CD4-positive, CD25-positive, alpha-beta regulatory T cell (primary cell): ENCODE results near the gene TTC4. TPM values are rescaled to one million over a fixed set of nuclear protein-coding genes. Genes with fewer than 3 reads are reported as not detected.
A peak's percentile ranks its signal among the peaks of the same experiment; 100 is the strongest.

Experiments used
- ATAC-seq, 2 donors: fragments of 150-1000 bp; cut with Tn5 transposase; one replicate each; pipeline ENCODE4 v1.10.0; 2021; ENCODE audit warnings: low read depth in 2 of 2, moderate number of reproducible peaks in 2 of 2, moderate library complexity in 1 of 2
- DNase-seq, 3 donors: peaks; one replicate each; pipeline versions ENCODE4 v3.0.0 to v3.0.0-alpha.2; 2012 to 2022; ENCODE audit warnings: mixed read lengths in 1 of 3
- H3K27ac ChIP-seq: one replicate; pipeline ENCODE4 v1.7.0; 2013; ENCODE audit warnings: mild to moderate bottlenecking, low read length; ENCODE audit not compliant: insufficient read depth, poor library complexity, severe bottlenecking
- H3K27me3 ChIP-seq: one replicate; pipeline ENCODE4 v1.7.0; 2013; ENCODE audit warnings: low read length; ENCODE audit not compliant: control insufficient read depth, insufficient read depth
- H3K36me3 ChIP-seq: one replicate; pipeline ENCODE4 v1.7.0; 2013; ENCODE audit warnings: mild to moderate bottlenecking, low read length, moderate library complexity; ENCODE audit not compliant: control insufficient read depth, insufficient read depth
- H3K4me1 ChIP-seq: 2 replicates; pipeline ENCODE4 v1.7.0; 2013; ENCODE audit warnings: mild to moderate bottlenecking, low read length; ENCODE audit not compliant: insufficient read depth, control insufficient read depth, poor library complexity, severe bottlenecking
- H3K4me3 ChIP-seq: one replicate; pipeline ENCODE4 v1.7.0; 2013; ENCODE audit warnings: low read depth, mild to moderate bottlenecking, low read length, moderate library complexity
- H3K9me3 ChIP-seq, 2 experiments: 1 replicate in 1 of 2; 2 replicates in 1 of 2; pipeline ENCODE4 v1.7.0; 2013; ENCODE audit warnings: low read length in 2 of 2, mild to moderate bottlenecking in 1 of 2, moderate library complexity in 1 of 2; ENCODE audit not compliant: control insufficient read depth in 2 of 2
- H3K27ac Mint-ChIP-seq, 3 donors: one replicate each; pipeline ENCODE4 v1.8.0; 2020 to 2022; ENCODE audit warnings: mild to moderate bottlenecking in 3 of 3, mixed read lengths in 3 of 3, moderate library complexity in 2 of 3
- H3K27me3 Mint-ChIP-seq: one replicate; pipeline ENCODE4 v1.8.0; 2022; ENCODE audit warnings: mild to moderate bottlenecking, mixed read lengths
- H3K36me3 Mint-ChIP-seq: one replicate; pipeline ENCODE4 v1.8.0; 2020; ENCODE audit warnings: mixed read lengths
- H3K4me1 Mint-ChIP-seq, 4 donors: one replicate each; pipeline ENCODE4 v1.8.0; 2020 to 2022; ENCODE audit warnings: mixed read lengths in 4 of 4, mild to moderate bottlenecking in 1 of 4
- H3K4me3 Mint-ChIP-seq, 4 donors: one replicate each; pipeline ENCODE4 v1.8.0; 2020 to 2022; ENCODE audit warnings: mild to moderate bottlenecking in 4 of 4, mixed read lengths in 4 of 4, moderate library complexity in 3 of 4
- H3K9me3 Mint-ChIP-seq, 7 donors: one replicate each; pipeline ENCODE4 v1.8.0; 2020 to 2022; ENCODE audit warnings: mixed read lengths in 7 of 7, mild to moderate bottlenecking in 3 of 7, moderate library complexity in 2 of 7
- polyA plus RNA-seq, 4 donors: library from polyadenylated mRNA; unstranded; fragments of 300-500 nt; fragmentation: Illumina TruSeq; gene quantifications; one replicate each; pipeline ENCODE4 v1.2.3, GENCODE V29; 2021
- total RNA-seq: library from RNA; stranded (reverse); gene quantifications from one replicate; pipeline ENCODE4 v1.2.3, GENCODE V29; 2022

Gene TTC4, protein sequence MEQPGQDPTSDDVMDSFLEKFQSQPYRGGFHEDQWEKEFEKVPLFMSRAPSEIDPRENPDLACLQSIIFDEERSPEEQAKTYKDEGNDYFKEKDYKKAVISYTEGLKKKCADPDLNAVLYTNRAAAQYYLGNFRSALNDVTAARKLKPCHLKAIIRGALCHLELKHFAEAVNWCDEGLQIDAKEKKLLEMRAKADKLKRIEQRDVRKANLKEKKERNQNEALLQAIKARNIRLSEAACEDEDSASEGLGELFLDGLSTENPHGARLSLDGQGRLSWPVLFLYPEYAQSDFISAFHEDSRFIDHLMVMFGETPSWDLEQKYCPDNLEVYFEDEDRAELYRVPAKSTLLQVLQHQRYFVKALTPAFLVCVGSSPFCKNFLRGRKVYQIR
- total RNA-seq (7.7 TPM), polyA plus RNA-seq (10 to 100 TPM; 17.4 to 27.1 (median 22.5) TPM)

DNA sequence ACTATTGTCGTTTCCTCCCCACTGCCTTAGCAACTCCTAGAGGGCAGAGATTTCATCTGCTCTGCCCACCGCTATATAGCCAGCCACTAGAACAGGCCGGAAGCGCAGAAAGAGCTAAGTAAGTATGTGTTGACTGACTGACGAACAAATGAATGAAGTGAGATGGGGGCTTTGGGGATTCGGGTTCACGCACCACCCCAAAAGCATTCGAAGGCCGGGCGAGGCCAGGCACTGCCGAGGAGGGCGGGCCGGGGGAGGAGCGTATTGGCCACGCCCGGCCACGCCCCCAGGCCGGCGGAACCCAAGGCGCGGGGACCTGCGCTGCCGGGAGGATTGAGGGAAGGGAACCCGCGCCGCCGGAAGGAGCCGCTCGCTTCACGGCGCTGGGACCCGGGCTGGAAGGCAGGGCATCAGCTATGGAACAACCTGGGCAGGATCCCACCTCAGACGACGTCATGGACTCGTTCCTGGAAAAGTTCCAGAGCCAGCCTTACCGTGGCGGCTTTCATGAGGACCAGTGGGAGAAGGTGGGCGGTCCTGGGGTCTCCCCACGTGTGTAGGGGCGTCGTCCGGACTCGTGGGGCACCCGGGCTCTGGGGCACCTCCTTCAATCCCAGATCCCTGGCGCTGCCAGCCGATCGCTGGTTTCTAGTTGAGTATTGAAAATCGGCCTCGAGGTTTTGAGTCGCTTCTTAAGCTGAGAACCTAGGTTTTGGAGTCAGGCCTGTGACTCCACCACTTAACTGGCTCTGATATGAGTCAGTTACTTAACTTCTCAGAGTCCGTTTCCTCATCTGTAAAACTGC is at the start of gene TTC4:
Gene TTC4, plus strand, starts transcription at position 369 of the 806 bp plus-strand sequence. Its CDS starts 48 bp downstream, at position 417.
- Mint-ChIP-seq H3K27ac (peak within 1 kb of the TSS; percentile 73 to 94 (median 89)), H3K36me3 (peaks cover 10% of the 10 kb centered on the region), H3K4me3 (peak within 1 kb of the TSS; percentile 79 to 96 (median 90)), H3K4me1 (peaks cover 21 to 38% (median 28%) of the 10 kb centered on the region in 4 donors), H3K9me3 (no peaks in the 10 kb centered on the region), H3K27me3 (no peaks in the 10 kb centered on the region)
- DNase-seq (peak; percentile 70 to 91 (median 85)), ATAC-seq (peak; percentile 96 to 97)
- Histone ChIP-seq H3K36me3 (peaks cover 27% of the 10 kb centered on the region), H3K4me3 (peak within 1 kb of the TSS; percentile 88), H3K9me3 (no peaks in the 10 kb centered on the region), H3K27ac (peak within 1 kb of the TSS; percentile 72), H3K27me3 (no peaks in the 10 kb centered on the region), H3K4me1 (peaks cover 17% of the 10 kb centered on the region)

DNA sequence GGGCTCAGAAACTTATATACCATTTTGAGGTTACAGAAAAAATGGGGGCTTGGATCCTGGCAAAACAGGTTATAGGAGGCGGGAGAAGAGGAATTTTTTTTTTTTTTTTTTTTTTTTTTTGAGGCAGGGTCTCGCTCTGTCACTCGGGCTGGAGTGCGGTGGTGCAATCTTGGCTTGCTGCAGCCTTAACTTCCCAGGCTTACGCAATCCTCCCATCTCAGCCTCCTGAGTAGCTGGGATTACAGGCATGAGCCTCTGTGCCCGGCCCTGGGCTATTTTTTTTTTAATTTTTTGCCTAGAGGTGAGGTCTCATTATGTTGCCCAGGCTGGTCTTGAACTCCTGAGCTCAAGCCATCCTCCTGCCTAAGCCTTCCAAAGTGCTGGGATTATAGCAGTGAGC is 49.3 kb upstream of the TTC4 start:
- H3K9me3 Mint-ChIP-seq = peaks cover 0 to 2% (median 0%) of the 10 kb centered on the region in 7 donors
- no peaks in the 10 kb centered on the region for H3K9me3 ChIP-seq
- no peak overlapping the region for H3K4me3 Mint-ChIP-seq
- H3K27ac ChIP-seq = no peak overlapping the region
- H3K4me1 Mint-ChIP-seq = no peaks in the 10 kb centered on the region
- H3K27ac Mint-ChIP-seq = no peak overlapping the region
- H3K27me3 ChIP-seq = no peaks in the 10 kb centered on the region
- DNase-seq = no peak
- H3K4me3 ChIP-seq = no peak overlapping the region
- no peaks in the 10 kb centered on the region for H3K36me3 ChIP-seq
- no peaks in the 10 kb centered on the region for H3K36me3 Mint-ChIP-seq
- peaks cover 5% of the 10 kb centered on the region for H3K27me3 Mint-ChIP-seq
- no peak for ATAC-seq
- no peaks in the 10 kb centered on the region for H3K4me1 ChIP-seq

DNA sequence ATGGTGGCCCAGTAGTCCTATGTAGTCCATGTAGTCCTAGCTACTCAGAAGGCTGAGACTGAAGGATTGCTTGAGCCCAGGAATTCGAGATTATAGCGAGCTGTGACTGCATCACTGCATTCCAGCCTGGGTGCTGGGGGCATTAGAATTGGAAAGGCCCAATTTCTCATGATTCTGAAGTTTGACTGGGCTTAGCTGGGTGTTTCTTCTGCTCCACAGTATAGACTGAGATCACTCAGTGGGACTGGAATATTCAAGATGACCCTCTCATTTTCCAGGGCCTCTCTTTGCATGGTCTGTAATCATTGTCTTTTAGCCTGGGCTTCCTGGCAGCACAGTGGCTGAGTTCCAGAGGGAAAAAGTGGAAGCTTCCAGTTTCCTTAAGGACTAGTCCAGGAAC is 47.9 kb upstream of the TTC4 start:
- H3K36me3 Mint-ChIP-seq = no peaks in the 10 kb centered on the region
- peaks cover 5% of the 10 kb centered on the region for H3K27me3 Mint-ChIP-seq
- DNase-seq = no peak
- Histone ChIP-seq H3K27ac (no peak overlapping the region), H3K4me3 (no peak overlapping the region), H3K4me1 (no peaks in the 10 kb centered on the region), H3K27me3 (no peaks in the 10 kb centered on the region), H3K36me3 (no peaks in the 10 kb centered on the region), H3K9me3 (no peaks in the 10 kb centered on the region)
- H3K27ac Mint-ChIP-seq = no peak overlapping the region
- no peak overlapping the region for H3K4me3 Mint-ChIP-seq
- peaks cover 0 to 7% (median 4%) of the 10 kb centered on the region in 4 donors for H3K4me1 Mint-ChIP-seq
- H3K9me3 Mint-ChIP-seq = no peaks in the 10 kb centered on the region
- no peak for ATAC-seq

DNA sequence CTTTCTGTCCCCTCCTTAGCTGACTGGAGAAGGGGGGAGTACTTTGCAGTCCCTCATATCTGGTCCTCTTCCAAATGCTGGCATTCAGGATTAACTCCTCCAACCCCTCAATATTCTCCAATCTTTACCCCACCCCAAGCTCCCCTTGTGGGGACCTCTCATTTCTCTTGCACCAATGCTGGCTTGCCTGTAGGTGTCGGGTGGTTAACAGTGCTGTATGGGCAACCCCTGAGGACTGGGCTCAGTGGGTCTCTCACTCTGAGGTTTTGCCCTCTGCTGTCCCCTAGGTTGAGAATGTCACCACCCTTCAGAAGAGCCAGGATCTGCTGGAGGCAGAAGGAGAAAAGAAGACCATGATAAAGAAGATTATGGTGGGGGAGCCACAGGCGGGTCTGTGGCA is 47.1 kb upstream of the TTC4 start:
- H3K9me3 ChIP-seq = no peaks in the 10 kb centered on the region

DNA sequence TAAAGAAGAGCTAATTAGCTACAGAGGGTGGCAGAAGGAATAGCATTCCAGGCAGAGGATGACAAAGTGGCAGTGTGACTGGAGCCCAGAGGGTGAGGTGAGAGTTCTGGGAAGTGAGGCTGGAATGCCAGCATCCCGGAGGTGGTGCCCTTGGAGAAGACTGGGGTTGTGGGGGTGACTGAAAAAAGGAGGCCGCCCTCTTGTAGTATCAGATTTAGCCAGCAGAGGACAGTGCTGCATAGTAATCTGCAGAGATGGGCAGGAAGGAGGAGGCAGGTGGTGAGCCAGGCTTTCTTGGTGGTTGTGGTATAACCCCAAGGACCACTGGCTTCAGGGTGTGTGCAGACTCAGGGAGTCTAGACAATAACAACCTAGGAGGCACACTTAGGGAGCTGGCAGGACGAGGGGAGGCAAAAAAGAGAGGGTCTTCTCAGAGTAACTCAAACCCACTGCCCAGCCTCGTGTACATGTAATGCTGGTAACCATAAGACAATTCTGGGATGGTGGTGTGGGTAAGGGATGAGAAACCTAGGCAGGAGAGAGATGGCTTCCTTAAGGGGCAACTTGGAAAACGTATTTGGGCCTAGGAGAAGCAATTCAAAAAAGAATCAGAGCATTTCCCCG is 43.6 kb upstream of the TTC4 start:
- no peaks in the 10 kb centered on the region for H3K36me3 Mint-ChIP-seq
- H3K9me3 Mint-ChIP-seq = no peaks in the 10 kb centered on the region
- no peak overlapping the region for H3K27ac ChIP-seq
- DNase-seq = peak; percentile 29 to 68 (median 60)
- no peaks in the 10 kb centered on the region for H3K27me3 ChIP-seq
- ATAC-seq = peak; percentile 74 to 77
- no peak overlapping the region for H3K27ac Mint-ChIP-seq
- peaks cover 0 to 7% (median 4%) of the 10 kb centered on the region in 4 donors for H3K4me1 Mint-ChIP-seq
- no peak overlapping the region for H3K4me3 Mint-ChIP-seq
- no peaks in the 10 kb centered on the region for H3K36me3 ChIP-seq
- no peaks in the 10 kb centered on the region for H3K9me3 ChIP-seq
- H3K27me3 Mint-ChIP-seq = peaks cover 10% of the 10 kb centered on the region
- no peak overlapping the region for H3K4me3 ChIP-seq
- H3K4me1 ChIP-seq = no peaks in the 10 kb centered on the region

More for the DNA sequence above, 47.1 kb upstream of the TTC4 start:
- ATAC-seq = no peak
- H3K27ac ChIP-seq = no peak overlapping the region
- Mint-ChIP-seq H3K27ac (no peak overlapping the region), H3K4me3 (no peak overlapping the region), H3K9me3 (no peaks in the 10 kb centered on the region), H3K27me3 (peaks cover 5% of the 10 kb centered on the region), H3K36me3 (no peaks in the 10 kb centered on the region), H3K4me1 (peaks cover 0 to 7% (median 4%) of the 10 kb centered on the region in 4 donors)
- H3K36me3 ChIP-seq = no peaks in the 10 kb centered on the region
- H3K27me3 ChIP-seq = no peaks in the 10 kb centered on the region
- no peaks in the 10 kb centered on the region for H3K4me1 ChIP-seq
- no peak for DNase-seq
- H3K4me3 ChIP-seq = no peak overlapping the region

DNA sequence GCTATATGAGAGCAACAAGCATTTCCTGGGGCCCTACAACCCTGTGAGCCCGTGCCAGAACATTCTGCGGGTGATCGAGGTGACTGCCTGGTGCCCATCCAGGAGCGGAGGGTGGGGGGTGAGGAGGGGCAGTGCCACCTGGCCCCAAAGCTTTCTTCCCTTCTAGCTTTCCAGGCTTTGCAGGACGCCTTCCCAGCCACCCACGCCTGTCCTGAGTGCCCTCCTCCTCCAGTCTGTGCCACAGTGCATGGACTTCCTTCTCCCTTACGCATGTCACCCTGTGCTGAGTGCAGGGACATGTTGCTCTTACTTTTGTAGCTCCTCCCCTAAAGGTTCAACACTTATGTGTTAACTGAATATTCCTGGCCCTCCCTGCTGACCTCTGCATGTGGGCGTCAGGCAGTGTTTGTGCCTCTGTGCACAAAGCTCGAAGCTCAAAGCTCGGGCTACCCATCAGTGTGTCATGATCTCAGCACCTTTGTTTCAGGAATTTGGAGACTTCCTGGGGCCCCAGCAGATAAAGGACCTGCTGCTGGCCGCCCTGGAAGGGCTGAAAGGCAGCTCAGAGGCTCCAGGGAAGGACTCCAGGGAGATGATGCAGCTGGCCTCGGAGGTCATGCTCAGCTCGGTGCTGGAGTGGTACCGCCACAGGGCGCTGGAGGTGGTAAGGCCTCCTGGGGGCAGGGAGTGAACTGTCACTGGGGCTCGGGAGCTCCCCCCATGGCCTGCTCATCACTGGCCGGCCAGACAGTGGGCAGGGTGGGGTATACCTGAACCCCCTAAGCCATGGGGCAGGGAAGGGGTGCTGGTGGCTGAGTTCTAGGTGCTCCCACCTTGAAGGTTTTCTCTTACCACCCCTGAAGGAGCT is 36.7 kb upstream of the TTC4 start:
- no peak for DNase-seq
- peaks cover 5% of the 10 kb centered on the region for H3K27me3 Mint-ChIP-seq
- Histone ChIP-seq H3K27ac (no peak overlapping the region), H3K4me3 (no peak overlapping the region), H3K36me3 (no peaks in the 10 kb centered on the region), H3K9me3 (no peaks in the 10 kb centered on the region), H3K4me1 (no peaks in the 10 kb centered on the region), H3K27me3 (no peaks in the 10 kb centered on the region)
- no peak overlapping the region for H3K27ac Mint-ChIP-seq
- H3K9me3 Mint-ChIP-seq = no peaks in the 10 kb centered on the region
- peak in 1 of 2 donors; percentile 45 for ATAC-seq
- no peaks in the 10 kb centered on the region for H3K36me3 Mint-ChIP-seq
- H3K4me1 Mint-ChIP-seq = no peaks in the 10 kb centered on the region
- H3K4me3 Mint-ChIP-seq = no peak overlapping the region

DNA sequence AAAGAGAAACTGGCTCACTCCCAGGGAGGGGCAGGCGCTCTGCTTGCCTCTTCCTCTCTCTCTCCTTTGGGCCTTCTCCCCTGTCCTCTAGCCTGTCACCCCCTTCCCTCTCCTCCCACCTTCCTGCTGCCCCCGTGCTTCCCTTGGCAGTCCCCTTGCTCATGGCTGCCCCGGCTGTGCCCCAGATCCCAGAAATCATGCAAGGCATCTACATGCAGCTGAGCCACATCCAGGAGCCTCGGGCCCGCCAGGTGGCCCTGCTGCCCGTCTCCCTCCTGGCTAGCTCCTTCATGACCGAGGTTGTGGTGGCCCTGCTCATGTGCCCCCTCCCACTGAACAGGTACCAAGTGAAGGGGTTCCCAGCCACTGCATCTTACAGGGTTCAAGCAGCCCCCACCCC is 36.0 kb upstream of the TTC4 start:
- no peak overlapping the region for H3K27ac Mint-ChIP-seq
- H3K27me3 Mint-ChIP-seq = peaks cover 4% of the 10 kb centered on the region
- DNase-seq (no peak), ATAC-seq (no peak)
- H3K27ac ChIP-seq = no peak overlapping the region
- H3K36me3 Mint-ChIP-seq = no peaks in the 10 kb centered on the region
- H3K36me3 ChIP-seq = no peaks in the 10 kb centered on the region
- no peaks in the 10 kb centered on the region for H3K4me1 Mint-ChIP-seq
- no peak overlapping the region for H3K4me3 ChIP-seq
- H3K9me3 ChIP-seq = no peaks in the 10 kb centered on the region
- H3K27me3 ChIP-seq = no peaks in the 10 kb centered on the region
- no peaks in the 10 kb centered on the region for H3K9me3 Mint-ChIP-seq
- no peaks in the 10 kb centered on the region for H3K4me1 ChIP-seq
- H3K4me3 Mint-ChIP-seq = no peak overlapping the region
